GM15510 (cell line): ENCODE data around the gene PRKCE.

ENCODE experiments used
- POLR2A ChIP-seq: IDR thresholded peaks from 3 replicates; pipeline ENCODE4 v1.6.1; 2011; ENCODE audit warnings: borderline replicate concordance; ENCODE audit not compliant: insufficient read length; ENCODE audit errors: extremely low read depth

Gene PRKCE

GRCh38 chr2:45992741-45993475 is 341.4 kb downstream of the PRKCE start:
- no peak for TF ChIP-seq POLR2A

GRCh38 chr2:45993476-45993991 is 342.1 kb downstream of the PRKCE start:
- no peak for TF ChIP-seq POLR2A

- TF ChIP-seq POLR2A: no peak
These were observed 342.6 kb downstream of the PRKCE start for GRCh38 chr2:45994060-45994459.

- no peak for TF ChIP-seq POLR2A
These were observed 349.2 kb downstream of the PRKCE start for GRCh38 chr2:46000660-46001059.

- no peak for TF ChIP-seq POLR2A
These were observed 349.8 kb downstream of the PRKCE start for GRCh38 chr2:46001290-46001689.

GRCh38 chr2:46001741-46002506 is 350.4 kb downstream of the PRKCE start:
- TF ChIP-seq POLR2A: no peak

- no peak for TF ChIP-seq POLR2A
These were observed 351.0 kb downstream of the PRKCE start for GRCh38 chr2:46002507-46002883.

- TF ChIP-seq POLR2A: no peak
These were observed 351.5 kb downstream of the PRKCE start for GRCh38 chr2:46002947-46003346.

- TF ChIP-seq POLR2A: no peak
These were observed 352.5 kb downstream of the PRKCE start for GRCh38 chr2:46003903-46004473.

- no peak for TF ChIP-seq POLR2A
These were observed 355.1 kb downstream of the PRKCE start for GRCh38 chr2:46006473-46007025.

- no peak for TF ChIP-seq POLR2A
These were observed 355.9 kb downstream of the PRKCE start for GRCh38 chr2:46007412-46007811.

- no peak for TF ChIP-seq POLR2A
These were observed 356.8 kb downstream of the PRKCE start for GRCh38 chr2:46008091-46008870.

- TF ChIP-seq POLR2A: no peak
These were observed 357.8 kb downstream of the PRKCE start for GRCh38 chr2:46009315-46009714.

- no peak for TF ChIP-seq POLR2A
These were observed 358.3 kb downstream of the PRKCE start for GRCh38 chr2:46009772-46010171.

- no peak for TF ChIP-seq POLR2A
These were observed 358.9 kb downstream of the PRKCE start for GRCh38 chr2:46010223-46010924.
